Activated CD4-positive, alpha-beta T cell treated with anti-CD3 and anti-CD28 coated beads for 4 hours (primary cell): ENCODE data around the gene FRMD4A.

Source experiments
- DNase-seq, 2 donors: peaks; one replicate each; pipeline ENCODE4 v3.0.0-alpha.2; 2020

Gene FRMD4A

GRCh38 chr10:14293526-14293925, 37.2 kb downstream of the FRMD4A start:
- no peak for DNase-seq

GRCh38 chr10:14291296-14291695, 39.4 kb downstream of the FRMD4A start:
- DNase-seq: no peak

- no peak for DNase-seq
Measured at GRCh38 chr10:14285941-14286560, 44.7 kb downstream of the FRMD4A start.

GRCh38 chr10:14282276-14282675, 48.4 kb downstream of the FRMD4A start:
- DNase-seq: no peak

GRCh38 chr10:14278533-14278932, 52.2 kb downstream of the FRMD4A start:
- DNase-seq: no peak

GRCh38 chr10:14276210-14276609, 54.5 kb downstream of the FRMD4A start:
- no peak for DNase-seq

- DNase-seq: no peak
Measured at GRCh38 chr10:14271621-14272020, 59.1 kb downstream of the FRMD4A start.

- DNase-seq: no peak
Measured at GRCh38 chr10:14270370-14270769, 60.4 kb downstream of the FRMD4A start.

GRCh38 chr10:14265709-14266108, 65.0 kb downstream of the FRMD4A start:
- no peak for DNase-seq

- DNase-seq: no peak
Measured at GRCh38 chr10:14262836-14263425, 67.8 kb downstream of the FRMD4A start.

GRCh38 chr10:14261336-14261735, 69.4 kb downstream of the FRMD4A start:
- no peak for DNase-seq

- no peak for DNase-seq
Measured at GRCh38 chr10:14259696-14260566, 70.8 kb downstream of the FRMD4A start.

GRCh38 chr10:14254368-14254767, 76.4 kb downstream of the FRMD4A start:
- no peak for DNase-seq

GRCh38 chr10:14253711-14254110, 77.0 kb downstream of the FRMD4A start:
- no peak for DNase-seq

- no peak for DNase-seq
Measured at GRCh38 chr10:14253079-14253478, 77.6 kb downstream of the FRMD4A start.

- DNase-seq: no peak
Measured at GRCh38 chr10:14250496-14251076, 80.1 kb downstream of the FRMD4A start.

- no peak for DNase-seq
Measured at GRCh38 chr10:14247377-14248116, 83.2 kb downstream of the FRMD4A start.

- no peak for DNase-seq
Measured at GRCh38 chr10:14244801-14245211, 85.9 kb downstream of the FRMD4A start.

- no peak for DNase-seq
Measured at GRCh38 chr10:14244147-14244546, 86.6 kb downstream of the FRMD4A start.

- no peak for DNase-seq
Measured at GRCh38 chr10:14243221-14243620, 87.5 kb downstream of the FRMD4A start.

- no peak for DNase-seq
Measured at GRCh38 chr10:14241196-14241595, 89.5 kb downstream of the FRMD4A start.

- DNase-seq: no peak
Measured at GRCh38 chr10:14240253-14241189, 90.2 kb downstream of the FRMD4A start.
